Measurements from ENCODE around the gene CYP1B1.

The CYP1B1 gene

GRCh38 chr2:38079116-38080052, 3.4 kb upstream of the CYP1B1 start:
- Histone ChIP-seq H3K79me2 (ENCODE audit: insufficient read depth, low read depth) (no peaks in the 10 kb centered on the region), H3K9ac (no peak overlapping the region), H3K4me2 (no peak overlapping the region), H3K27ac (no peak overlapping the region), H3K27me3 (ENCODE audit: insufficient read depth, low read depth) (no peaks in the 10 kb centered on the region), H3K4me3 (IDR thresholded peaks at IDR 0.05; ENCODE audit: insufficient read depth, low read depth, low read length) (no peak overlapping the region), H4K20me1 (ENCODE audit: insufficient read depth) (no peaks in the 10 kb centered on the region), H2AFZ (ENCODE audit: low read depth) (no peak overlapping the region), H3K36me3 (ENCODE audit: insufficient read depth) (no peaks in the 10 kb centered on the region), H3K4me1 (ENCODE audit: low read depth, poor library complexity, severe bottlenecking) (peaks cover 18% of the 10 kb centered on the region)
- TF ChIP-seq, protein P1, sequence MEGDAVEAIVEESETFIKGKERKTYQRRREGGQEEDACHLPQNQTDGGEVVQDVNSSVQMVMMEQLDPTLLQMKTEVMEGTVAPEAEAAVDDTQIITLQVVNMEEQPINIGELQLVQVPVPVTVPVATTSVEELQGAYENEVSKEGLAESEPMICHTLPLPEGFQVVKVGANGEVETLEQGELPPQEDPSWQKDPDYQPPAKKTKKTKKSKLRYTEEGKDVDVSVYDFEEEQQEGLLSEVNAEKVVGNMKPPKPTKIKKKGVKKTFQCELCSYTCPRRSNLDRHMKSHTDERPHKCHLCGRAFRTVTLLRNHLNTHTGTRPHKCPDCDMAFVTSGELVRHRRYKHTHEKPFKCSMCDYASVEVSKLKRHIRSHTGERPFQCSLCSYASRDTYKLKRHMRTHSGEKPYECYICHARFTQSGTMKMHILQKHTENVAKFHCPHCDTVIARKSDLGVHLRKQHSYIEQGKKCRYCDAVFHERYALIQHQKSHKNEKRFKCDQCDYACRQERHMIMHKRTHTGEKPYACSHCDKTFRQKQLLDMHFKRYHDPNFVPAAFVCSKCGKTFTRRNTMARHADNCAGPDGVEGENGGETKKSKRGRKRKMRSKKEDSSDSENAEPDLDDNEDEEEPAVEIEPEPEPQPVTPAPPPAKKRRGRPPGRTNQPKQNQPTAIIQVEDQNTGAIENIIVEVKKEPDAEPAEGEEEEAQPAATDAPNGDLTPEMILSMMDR (conservative IDR thresholded peaks at IDR 0.05; ENCODE audit: low read depth, low read length) = no peak

DNA sequence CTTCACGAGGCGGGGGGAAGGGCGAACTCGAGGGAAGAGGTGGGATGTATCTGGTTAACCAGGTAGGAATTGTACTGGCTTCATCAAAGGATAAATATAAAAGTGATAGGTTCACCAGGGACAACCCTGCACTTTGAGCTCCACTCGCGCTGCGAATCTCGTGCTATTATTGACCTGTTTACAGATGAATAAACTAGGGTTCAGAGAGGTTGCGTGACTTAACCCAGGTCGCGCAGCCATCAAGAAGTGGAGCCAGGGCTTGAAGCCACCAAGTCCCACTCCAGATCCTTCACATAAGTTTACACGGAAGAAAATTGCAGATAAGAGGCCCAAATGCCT, 1.4 kb upstream of the CYP1B1 start:
- Histone ChIP-seq H4K20me1 (ENCODE audit: insufficient read depth) (no peaks in the 10 kb centered on the region), H3K4me3 (IDR thresholded peaks at IDR 0.05; ENCODE audit: insufficient read depth, low read depth, low read length) (no peak overlapping the region), H2AFZ (ENCODE audit: low read depth) (peak overlapping the region; percentile 97), H3K27me3 (ENCODE audit: insufficient read depth, low read depth) (no peaks in the 10 kb centered on the region), H3K9ac (peak overlapping the region; percentile 82), H3K4me1 (ENCODE audit: low read depth, poor library complexity, severe bottlenecking) (peaks cover 18% of the 10 kb centered on the region), H3K4me2 (peak overlapping the region; percentile 56), H3K27ac (peak overlapping the region; percentile 97), H3K79me2 (ENCODE audit: insufficient read depth, low read depth) (no peaks in the 10 kb centered on the region), H3K36me3 (ENCODE audit: insufficient read depth) (no peaks in the 10 kb centered on the region)
- TF ChIP-seq, protein P1 (conservative IDR thresholded peaks at IDR 0.05; ENCODE audit: low read depth, low read length) = no peak

GRCh38 chr2:38076710-38077430, 919 bp upstream of the CYP1B1 start:
- no peaks in the 10 kb centered on the region for H3K36me3 ChIP-seq (ENCODE audit: insufficient read depth)
- peak overlapping the region; percentile 97 for H3K27ac ChIP-seq
- peak overlapping the region; percentile 90 for H3K4me2 ChIP-seq
- H3K4me1 ChIP-seq (ENCODE audit: low read depth, poor library complexity, severe bottlenecking) = peaks cover 18% of the 10 kb centered on the region
- no peaks in the 10 kb centered on the region for H3K27me3 ChIP-seq (ENCODE audit: insufficient read depth, low read depth)
- peak overlapping the region; percentile 97 for H2AFZ ChIP-seq (ENCODE audit: low read depth)
- TF ChIP-seq, protein P1 (conservative IDR thresholded peaks at IDR 0.05; ENCODE audit: low read depth, low read length) = peak; percentile 61
- peak overlapping the region; percentile 82 for H3K9ac ChIP-seq
- no peaks in the 10 kb centered on the region for H3K79me2 ChIP-seq (ENCODE audit: insufficient read depth, low read depth)
- H3K4me3 ChIP-seq (IDR thresholded peaks at IDR 0.05; ENCODE audit: insufficient read depth, low read depth, low read length) = peak overlapping the region; percentile 89
- H4K20me1 ChIP-seq (ENCODE audit: insufficient read depth) = no peaks in the 10 kb centered on the region

GRCh38 chr2:38076152-38076709, 280 bp upstream of the CYP1B1 start:
- peaks cover 18% of the 10 kb centered on the region for H3K4me1 ChIP-seq (ENCODE audit: low read depth, poor library complexity, severe bottlenecking)
- TF ChIP-seq, protein P1 (conservative IDR thresholded peaks at IDR 0.05; ENCODE audit: low read depth, low read length) = peak; percentile 82
- no peaks in the 10 kb centered on the region for H3K27me3 ChIP-seq (ENCODE audit: insufficient read depth, low read depth)
- peak overlapping the region; percentile 82 for H3K9ac ChIP-seq
- H4K20me1 ChIP-seq (ENCODE audit: insufficient read depth) = no peaks in the 10 kb centered on the region
- H3K4me2 ChIP-seq = peak overlapping the region; percentile 90
- H3K79me2 ChIP-seq (ENCODE audit: insufficient read depth, low read depth) = no peaks in the 10 kb centered on the region
- peak overlapping the region; percentile 89 for H3K4me3 ChIP-seq (IDR thresholded peaks at IDR 0.05; ENCODE audit: insufficient read depth, low read depth, low read length)
- peak overlapping the region; percentile 97 for H3K27ac ChIP-seq
- no peaks in the 10 kb centered on the region for H3K36me3 ChIP-seq (ENCODE audit: insufficient read depth)
- peak overlapping the region; percentile 97 for H2AFZ ChIP-seq (ENCODE audit: low read depth)
